ENCODE results near the gene MKRN2OS.

DNA sequence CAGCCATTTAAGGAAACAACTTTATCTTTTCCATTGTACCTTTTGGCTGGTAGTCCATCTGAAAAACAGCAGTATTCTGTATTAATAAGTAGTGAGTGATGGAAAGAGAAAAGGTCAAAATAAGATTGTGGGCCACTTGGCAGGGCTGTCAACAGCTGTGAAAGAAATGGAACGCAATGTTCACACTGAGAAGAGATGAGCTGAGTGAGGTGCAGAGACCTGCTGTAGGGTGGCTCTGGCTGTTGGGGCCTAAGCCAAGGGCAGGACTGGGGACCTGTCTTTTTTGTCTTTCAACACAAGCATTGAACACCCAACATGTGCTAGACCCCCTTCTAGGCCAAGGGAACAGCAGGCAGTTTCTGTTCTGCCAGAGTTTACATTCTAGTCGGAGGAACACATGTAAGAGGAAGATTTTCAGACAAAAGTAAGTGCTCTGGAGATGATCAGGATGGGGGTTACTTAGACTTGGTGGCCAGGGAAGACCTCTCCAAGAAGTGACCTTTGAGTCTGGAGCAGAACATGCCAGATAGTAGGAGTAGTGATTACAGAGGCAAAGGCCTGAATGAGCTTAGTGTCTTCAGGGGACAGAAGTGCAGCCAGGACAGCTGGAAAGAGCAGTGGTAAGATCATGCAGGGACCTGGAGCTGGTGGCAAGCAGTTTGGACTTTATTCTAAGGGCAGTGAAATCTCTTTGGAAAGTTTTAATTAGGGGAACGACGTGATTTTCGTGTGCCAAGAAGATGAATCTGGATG, 31.4 kb downstream of the MKRN2OS start:
- TF ChIP-seq, protein P1, sequence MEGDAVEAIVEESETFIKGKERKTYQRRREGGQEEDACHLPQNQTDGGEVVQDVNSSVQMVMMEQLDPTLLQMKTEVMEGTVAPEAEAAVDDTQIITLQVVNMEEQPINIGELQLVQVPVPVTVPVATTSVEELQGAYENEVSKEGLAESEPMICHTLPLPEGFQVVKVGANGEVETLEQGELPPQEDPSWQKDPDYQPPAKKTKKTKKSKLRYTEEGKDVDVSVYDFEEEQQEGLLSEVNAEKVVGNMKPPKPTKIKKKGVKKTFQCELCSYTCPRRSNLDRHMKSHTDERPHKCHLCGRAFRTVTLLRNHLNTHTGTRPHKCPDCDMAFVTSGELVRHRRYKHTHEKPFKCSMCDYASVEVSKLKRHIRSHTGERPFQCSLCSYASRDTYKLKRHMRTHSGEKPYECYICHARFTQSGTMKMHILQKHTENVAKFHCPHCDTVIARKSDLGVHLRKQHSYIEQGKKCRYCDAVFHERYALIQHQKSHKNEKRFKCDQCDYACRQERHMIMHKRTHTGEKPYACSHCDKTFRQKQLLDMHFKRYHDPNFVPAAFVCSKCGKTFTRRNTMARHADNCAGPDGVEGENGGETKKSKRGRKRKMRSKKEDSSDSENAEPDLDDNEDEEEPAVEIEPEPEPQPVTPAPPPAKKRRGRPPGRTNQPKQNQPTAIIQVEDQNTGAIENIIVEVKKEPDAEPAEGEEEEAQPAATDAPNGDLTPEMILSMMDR (conservative IDR thresholded peaks at IDR 0.05; ENCODE audit: low read length), result no peak
- no peak for TF ChIP-seq EZH2phosphoT487 (IDR thresholded peaks at IDR 0.05; ENCODE audit: borderline replicate concordance)
